Raji (cell line): Measurements from ENCODE around the gene RHOC.

Experiments
- POLR2A ChIP-seq: IDR thresholded peaks from 2 replicates; pipeline ENCODE4 v1.6.1; 2011; ENCODE audit warnings: low read depth, low read length, control low read depth; ENCODE audit not compliant: insufficient read depth

RHOC gene

GRCh38 chr1:112696578-112697314 is 10.2 kb downstream of the RHOC start:
- TF ChIP-seq POLR2A: no peak

GRCh38 chr1:112695276-112695675 is 11.7 kb downstream of the RHOC start:
- TF ChIP-seq POLR2A: no peak

- no peak for TF ChIP-seq POLR2A
Measured at GRCh38 chr1:112694363-112694929, 12.5 kb downstream of the RHOC start.

GRCh38 chr1:112693821-112694220 is 13.1 kb downstream of the RHOC start:
- TF ChIP-seq POLR2A: no peak

GRCh38 chr1:112692681-112693080 is 14.2 kb downstream of the RHOC start:
- TF ChIP-seq POLR2A: no peak

GRCh38 chr1:112689842-112690237 is 17.1 kb downstream of the RHOC start:
- no peak for TF ChIP-seq POLR2A

GRCh38 chr1:112689196-112689841 is 17.6 kb downstream of the RHOC start:
- no peak for TF ChIP-seq POLR2A

- TF ChIP-seq POLR2A: no peak
Measured at GRCh38 chr1:112688781-112689193, 18.1 kb downstream of the RHOC start.

GRCh38 chr1:112687785-112688496 is 19.0 kb downstream of the RHOC start:
- no peak for TF ChIP-seq POLR2A

GRCh38 chr1:112687361-112687760 is 19.6 kb downstream of the RHOC start:
- no peak for TF ChIP-seq POLR2A

GRCh38 chr1:112686835-112687234 is 20.1 kb downstream of the RHOC start:
- TF ChIP-seq POLR2A: no peak

GRCh38 chr1:112686417-112686816 is 20.5 kb downstream of the RHOC start:
- TF ChIP-seq POLR2A: no peak

- no peak for TF ChIP-seq POLR2A
Measured at GRCh38 chr1:112685913-112686312, 21.0 kb downstream of the RHOC start.

GRCh38 chr1:112678605-112679004 is 28.3 kb downstream of the RHOC start:
- TF ChIP-seq POLR2A: no peak

GRCh38 chr1:112677501-112677900 is 29.4 kb downstream of the RHOC start:
- no peak for TF ChIP-seq POLR2A

- no peak for TF ChIP-seq POLR2A
Measured at GRCh38 chr1:112676543-112676942, 30.4 kb downstream of the RHOC start.
